Thoracic aorta endothelial cell (primary cell): ENCODE measurements around the gene MED23. TPM values are rescaled to one million over a fixed set of nuclear protein-coding genes. Genes with fewer than 3 reads are reported as not detected.

Experiments used
- small RNA-seq: library from RNA; depleted of rRNA; stranded (forward); fragments of <200 nt; gene quantifications from one replicate; pipeline ENCODE3, GENCODE V24; 2012
- total RNA-seq: library from RNA; depleted of rRNA; stranded (reverse); fragments of >200 nt; gene quantifications from 2 replicates; pipeline ENCODE4 v1.2.3, GENCODE V29; 2012

MED23 gene
- 48.7 and 51.1 TPM in 2 replicates for total RNA-seq

GRCh38 chr6:131627724-131628682 is at the start of gene MED23:
MED23 (minus strand) TSS chr6:131628242; CDS start chr6:131628049, 193 bp downstream.

DNA sequence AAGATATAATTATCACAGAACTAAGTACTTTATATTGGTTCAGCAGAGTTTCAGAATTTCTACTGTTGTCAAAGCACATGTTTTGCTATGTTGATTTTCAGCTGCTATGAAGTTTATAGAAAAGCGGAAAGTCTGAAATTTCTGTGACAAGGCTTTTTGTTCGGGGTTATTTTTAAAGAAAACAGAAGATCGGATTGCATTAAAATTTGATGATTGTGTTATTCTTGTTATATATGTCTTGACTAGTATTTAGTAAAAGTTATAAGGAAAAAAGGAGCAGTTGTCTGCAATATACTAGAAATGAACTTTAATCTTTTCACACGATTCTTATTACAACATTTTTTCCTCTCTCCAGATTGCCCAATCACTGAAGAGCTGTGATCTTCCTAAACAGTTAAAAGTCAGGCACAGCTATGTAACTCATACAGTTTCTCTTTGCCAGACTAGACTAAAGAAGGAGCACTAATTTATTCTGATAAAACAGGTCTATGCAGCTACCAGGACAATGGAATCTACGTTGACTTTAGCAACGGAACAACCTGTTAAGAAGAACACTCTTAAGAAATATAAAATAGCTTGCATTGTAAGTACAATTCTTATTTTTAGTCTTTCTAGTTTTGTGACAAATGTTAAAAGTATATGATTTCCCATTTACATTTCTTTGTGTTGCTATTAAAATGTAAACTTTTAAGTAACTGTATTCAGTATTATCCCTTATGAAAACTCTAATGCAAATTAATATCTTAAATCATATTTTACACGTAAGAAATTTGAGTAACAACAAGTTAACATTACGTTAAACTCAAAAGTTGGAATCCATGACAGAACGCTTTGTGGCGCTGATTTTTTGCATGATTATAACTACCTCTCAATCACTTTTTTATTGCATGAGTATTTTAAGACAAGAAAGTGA is 9.1 kb upstream of the MED23 start, which contains the start of gene ENPP3:
Gene ENPP3, plus strand, starts transcription at position 423 of the 913 bp plus-strand sequence. Its CDS starts 83 bp downstream, at position 506.

GRCh38 chr6:131572686-131573415 is 55.2 kb downstream of the MED23 start, which contains the start of gene ARG1:
ARG1 (plus strand) TSS chr6:131573226; CDS start chr6:131573283, 57 bp downstream.

Small RNA genes lying within 50 kb of the gene (small RNA-seq; reads per million reads assigned to genes)
- gene RNU4-18P: not detected

Other genes with a start within 250 kb of the MED23 start
- gene ARG1, start 55.0 kb downstream of the MED23 start, total RNA-seq: not detected in 2 replicates
- gene ENPP3, start 9.1 kb upstream of the MED23 start, total RNA-seq: 0.13 TPM in 1 of 2 replicates, not detected in the other
- not detected in 2 replicates for gene OR2A4, start 73.2 kb upstream of the MED23 start, total RNA-seq
- gene CTAGE9, start 82.8 kb upstream of the MED23 start, total RNA-seq: not detected in 2 replicates
- gene ENPP1, start 179.8 kb upstream of the MED23 start, total RNA-seq: 5.2 and 8.1 TPM in 2 replicates